H1 (cell line): ENCODE data around the gene SOCS3. TPM values are rescaled to one million over a fixed set of nuclear protein-coding genes. Genes with fewer than 3 reads are reported as not detected.

Experiments
- ATF2 ChIP-seq: IDR thresholded peaks from 2 replicates; pipeline ENCODE4 v1.6.1; 2012; ENCODE audit warnings: low read length, inconsistent platforms
- CBX5 ChIP-seq: fragments of 300-800, 300-1000 bp; sonication (generic); IDR thresholded peaks from 2 replicates; pipeline ENCODE4 v1.7.1; 2016; ENCODE audit warnings: antibody characterized with exemption, low read length, low read depth
- CTCF ChIP-seq, 3 experiments: IDR thresholded peaks; 1 replicate in 2 of 3; 2 replicates in 1 of 3; pipeline versions ENCODE4 v1.5.1 to v1.6.1; 2011; ENCODE audit warnings: low read length in 3 of 3, mild to moderate bottlenecking in 3 of 3, inconsistent platforms in 2 of 3, low read depth in 1 of 3, moderate library complexity in 1 of 3; ENCODE audit not compliant: insufficient read depth in 1 of 3; ENCODE audit errors: control extremely low read depth in 1 of 3
- E2F6 ChIP-seq: IDR thresholded peaks from 2 replicates; pipeline ENCODE4 v1.6.1; 2012; ENCODE audit warnings: inconsistent platforms
- GTF2F1 ChIP-seq: IDR thresholded peaks from 2 replicates; pipeline ENCODE4 v1.6.1; 2012; ENCODE audit warnings: low read depth, low read length, improper control_type of control experiment, borderline replicate concordance
- HDAC2 ChIP-seq, 2 experiments: fragments of 300-600 bp in 1 of 2; sonication (generic) in 1 of 2; IDR thresholded peaks; 2 replicates each; pipeline ENCODE4 v1.6.1; 2011 to 2012; ENCODE audit warnings: low read depth in 2 of 2, low read length in 2 of 2, mild to moderate bottlenecking in 2 of 2, moderate library complexity in 2 of 2, borderline replicate concordance in 1 of 2, inconsistent platforms in 1 of 2
- JUN ChIP-seq: IDR thresholded peaks from 2 replicates; pipeline ENCODE4 v1.6.1; 2011; ENCODE audit warnings: low read depth, mild to moderate bottlenecking, improper control_type of control experiment, low read length
- KDM1A ChIP-seq: fragments of 200-600, 300-600 bp; sonication (generic); IDR thresholded peaks from 2 replicates; pipeline ENCODE4 v1.7.1; 2016; ENCODE audit warnings: mild to moderate bottlenecking, low read length, borderline replicate concordance
- KDM4A ChIP-seq: IDR thresholded peaks from one replicate; pipeline ENCODE4 v1.7.1; 2012; ENCODE audit warnings: low read depth, mild to moderate bottlenecking, moderate library complexity, low read length, inconsistent platforms; ENCODE audit not compliant: severe bottlenecking
- KDM5A ChIP-seq: fragments of 200-600 bp; IDR thresholded peaks from 2 replicates; pipeline ENCODE4 v1.7.1; 2012; ENCODE audit warnings: mild to moderate bottlenecking, low read length, inconsistent platforms, mixed read lengths
- POLR2A ChIP-seq, 2 experiments: IDR thresholded peaks; 1 replicate in 1 of 2; 2 replicates in 1 of 2; pipeline ENCODE4 v1.6.1; 2011; ENCODE audit warnings: low read depth in 2 of 2, low read length in 2 of 2, mild to moderate bottlenecking in 2 of 2; ENCODE audit errors: control extremely low read depth in 1 of 2
- SRF ChIP-seq: IDR thresholded peaks from 2 replicates; pipeline ENCODE4 v1.6.1; 2011; ENCODE audit warnings: mild to moderate bottlenecking, low read depth, low read length, moderate library complexity
- YY1 ChIP-seq: IDR thresholded peaks from 2 replicates; pipeline ENCODE4 v1.6.1; 2011; ENCODE audit warnings: low read depth, mild to moderate bottlenecking, low read length
- polyA plus RNA-seq, 7 experiments: library from polyadenylated mRNA; depleted of rRNA in 3 of 7; stranded (reverse) in 5 of 7; unstranded in 2 of 7; fragments of >200 nt in 5 of 7; fragments of 200-250 nt in 2 of 7; gene quantifications; 1 replicate in 5 of 7; 2 replicates in 1 of 7; 4 replicates in 1 of 7; pipeline versions ENCODE4 v1.2.1 to v1.2.3, GENCODE V29; 2011 to 2013; ENCODE audit warnings: missing spikeins in 2 of 7, mixed read lengths in 2 of 7
- total RNA-seq: library from RNA; stranded (reverse); fragmentation: NEBNext Ultra II Directional; extraction: Animal tissue kit (Norgen Biotek cat#: 25700); gene quantifications from 2 replicates; pipeline ENCODE4 v1.2.1, GENCODE V29; 2021

SOCS3 gene
- total and polyA plus RNA-seq, 2 of the 8 experiments (the other 6 are each of a cell fraction or from before 2014, with no cell fraction given) = 10.1 to 47.9 TPM

GRCh38 chr17:78351449-78352006, 8.3 kb downstream of the SOCS3 start (continued):
- TF ChIP-seq GTF2F1 (no peak), HDAC2 (IDR thresholded peaks at IDR 0.05; ENCODE audit: borderline replicate concordance in 1 of 2, low read depth in 2 of 2, low read length in 2 of 2) (no peak), POLR2A (IDR thresholded peaks at IDR 0.05; ENCODE audit: control extremely low read depth in 1 of 2, low read depth in 2 of 2, low read length in 2 of 2) (no peak), CTCF (IDR thresholded peaks at IDR 0.05; ENCODE audit: control extremely low read depth in 1 of 3, insufficient read depth in 1 of 3, low read depth in 1 of 3, low read length in 3 of 3) (peak in 1 of 3 experiments; percentile 3; a peak in 1 of 4 replicates), KDM5A (no peak), YY1 (no peak; the same call in 1 of the 2 replicates), CBX5 (no peak), ATF2 (no peak), E2F6 (no peak), KDM4A (no peak), KDM1A (no peak), SRF (no peak), JUN (no peak)
